Measurements from ENCODE around the gene RFWD3.

GRCh38 chr16:74627506-74628220, 39.0 kb downstream of the RFWD3 start:
- TF ChIP-seq, protein P1, sequence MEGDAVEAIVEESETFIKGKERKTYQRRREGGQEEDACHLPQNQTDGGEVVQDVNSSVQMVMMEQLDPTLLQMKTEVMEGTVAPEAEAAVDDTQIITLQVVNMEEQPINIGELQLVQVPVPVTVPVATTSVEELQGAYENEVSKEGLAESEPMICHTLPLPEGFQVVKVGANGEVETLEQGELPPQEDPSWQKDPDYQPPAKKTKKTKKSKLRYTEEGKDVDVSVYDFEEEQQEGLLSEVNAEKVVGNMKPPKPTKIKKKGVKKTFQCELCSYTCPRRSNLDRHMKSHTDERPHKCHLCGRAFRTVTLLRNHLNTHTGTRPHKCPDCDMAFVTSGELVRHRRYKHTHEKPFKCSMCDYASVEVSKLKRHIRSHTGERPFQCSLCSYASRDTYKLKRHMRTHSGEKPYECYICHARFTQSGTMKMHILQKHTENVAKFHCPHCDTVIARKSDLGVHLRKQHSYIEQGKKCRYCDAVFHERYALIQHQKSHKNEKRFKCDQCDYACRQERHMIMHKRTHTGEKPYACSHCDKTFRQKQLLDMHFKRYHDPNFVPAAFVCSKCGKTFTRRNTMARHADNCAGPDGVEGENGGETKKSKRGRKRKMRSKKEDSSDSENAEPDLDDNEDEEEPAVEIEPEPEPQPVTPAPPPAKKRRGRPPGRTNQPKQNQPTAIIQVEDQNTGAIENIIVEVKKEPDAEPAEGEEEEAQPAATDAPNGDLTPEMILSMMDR (IDR thresholded peaks at IDR 0.05; ENCODE audit: poor library complexity) = no peak
- TF ChIP-seq EZH2 (IDR thresholded peaks at IDR 0.05; ENCODE audit: borderline replicate concordance) = no peak
- TF ChIP-seq EZH2phosphoT487 (IDR thresholded peaks at IDR 0.05; ENCODE audit: low read depth, severe bottlenecking, unreplicated experiment) = no peak
